Eye (tissue), 1 donor: Measurements from ENCODE around the gene GZMM.

ENCODE experiments used
- DNase-seq: peaks from one replicate; pipeline ENCODE4 v3.0.0-alpha.2; 2015

GZMM gene

GRCh38 chr19:567296-567900, 23.5 kb downstream of the GZMM start:
- DNase-seq, result no peak

- DNase-seq, result no peak
Measured at GRCh38 chr19:570251-570686, 26.4 kb downstream of the GZMM start.

GRCh38 chr19:570937-571565, 27.2 kb downstream of the GZMM start:
- DNase-seq, result peak; percentile 87

- DNase-seq, result peak; percentile 84
Measured at GRCh38 chr19:571566-571974, 27.7 kb downstream of the GZMM start.

DNA sequence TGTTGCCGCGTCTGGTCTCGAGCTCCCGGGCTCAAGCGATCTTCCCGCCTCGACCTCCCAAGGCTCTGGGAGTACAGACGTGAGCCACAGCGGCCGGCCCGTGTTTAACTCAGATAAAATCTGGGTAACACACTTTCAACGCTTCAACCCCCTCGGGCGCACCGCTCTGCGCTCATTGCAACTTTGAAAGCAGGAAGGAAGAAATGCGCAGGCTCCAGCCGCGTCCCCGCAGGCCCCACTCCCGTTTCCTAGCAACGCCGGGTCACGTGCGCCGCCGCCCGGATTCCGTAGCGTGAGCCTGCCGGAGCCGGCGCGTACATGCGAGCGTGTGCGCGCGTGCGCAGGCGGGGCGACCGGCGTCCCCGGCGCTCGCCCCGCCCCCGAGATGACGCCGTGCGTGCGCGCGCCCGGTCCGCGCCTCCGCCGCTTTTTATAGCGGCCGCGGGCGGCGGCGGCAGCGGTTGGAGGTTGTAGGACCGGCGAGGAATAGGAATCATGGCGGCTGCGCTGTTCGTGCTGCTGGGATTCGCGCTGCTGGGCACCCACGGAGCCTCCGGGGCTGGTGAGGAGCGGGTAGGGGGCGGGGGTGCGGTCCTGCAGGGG, 28.4 kb downstream of the GZMM start, which contains the start of gene BSG:
Gene BSG, plus strand, starts transcription at position 457 of the 603 bp plus-strand sequence. Its CDS starts 39 bp downstream, at position 496.
- peak; percentile 99 for DNase-seq

GRCh38 chr19:572743-573518, 29.1 kb downstream of the GZMM start:
- peak; percentile 71 for DNase-seq

GRCh38 chr19:573519-573825, 29.6 kb downstream of the GZMM start:
- DNase-seq, result no peak

GRCh38 chr19:574658-575526, 31.0 kb downstream of the GZMM start:
- DNase-seq, result peak; percentile 61

GRCh38 chr19:575527-576506, 32.0 kb downstream of the GZMM start:
- no peak for DNase-seq

DNA sequence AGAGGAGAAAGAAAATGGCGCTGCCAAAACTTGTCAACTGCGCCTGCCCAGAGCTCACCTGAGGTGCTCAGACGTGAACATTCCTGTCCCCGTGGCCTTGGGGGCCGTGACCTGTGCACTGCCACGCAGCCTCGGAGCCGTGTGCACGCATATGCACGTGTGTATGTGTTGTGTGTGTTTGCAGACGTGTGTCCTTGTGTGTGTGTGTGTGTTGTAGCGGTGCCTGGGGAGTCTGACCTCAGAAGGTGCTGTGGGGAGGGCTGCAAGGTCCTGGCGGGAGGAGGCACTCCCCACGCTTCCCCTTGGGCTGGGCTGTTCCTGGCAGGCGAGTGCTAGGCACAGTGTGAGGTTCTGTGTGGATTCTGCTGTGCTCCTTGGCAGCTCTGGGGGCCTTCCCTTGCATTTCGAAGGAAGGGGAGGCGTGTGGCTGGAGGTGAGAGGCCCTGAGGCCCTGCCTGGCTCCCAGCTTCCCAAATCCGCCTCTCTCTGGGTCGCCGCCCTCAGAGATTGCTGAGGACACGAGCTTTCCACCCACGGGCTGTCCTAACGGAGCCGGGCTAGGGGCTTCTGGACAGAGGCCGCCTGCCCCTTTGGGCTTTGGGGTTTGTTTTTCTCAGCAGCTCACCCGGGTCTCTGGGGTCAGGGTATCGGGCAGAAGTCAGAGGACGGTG, 33.0 kb downstream of the GZMM start:
- DNase-seq, result no peak

- DNase-seq, result no peak
Measured at GRCh38 chr19:577439-578392, 33.9 kb downstream of the GZMM start.

- DNase-seq, result no peak
Measured at GRCh38 chr19:579111-579841, 35.4 kb downstream of the GZMM start.

DNA sequence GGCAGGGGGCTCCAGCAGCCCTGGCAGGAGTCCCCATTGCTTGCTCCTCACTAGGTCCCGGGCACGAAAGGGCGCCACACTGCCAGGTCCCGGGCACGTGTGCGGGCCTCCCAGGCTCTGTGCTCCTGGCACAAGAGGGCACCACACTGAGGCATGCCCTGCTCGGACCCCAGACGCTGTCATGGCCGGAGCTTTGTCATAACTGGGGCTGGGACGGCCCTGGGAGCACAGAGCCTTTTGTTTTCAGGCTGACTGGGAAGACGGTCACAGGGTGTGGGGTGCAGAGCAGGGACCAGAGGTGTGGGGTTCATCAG, 35.9 kb downstream of the GZMM start:
- no peak for DNase-seq

DNA sequence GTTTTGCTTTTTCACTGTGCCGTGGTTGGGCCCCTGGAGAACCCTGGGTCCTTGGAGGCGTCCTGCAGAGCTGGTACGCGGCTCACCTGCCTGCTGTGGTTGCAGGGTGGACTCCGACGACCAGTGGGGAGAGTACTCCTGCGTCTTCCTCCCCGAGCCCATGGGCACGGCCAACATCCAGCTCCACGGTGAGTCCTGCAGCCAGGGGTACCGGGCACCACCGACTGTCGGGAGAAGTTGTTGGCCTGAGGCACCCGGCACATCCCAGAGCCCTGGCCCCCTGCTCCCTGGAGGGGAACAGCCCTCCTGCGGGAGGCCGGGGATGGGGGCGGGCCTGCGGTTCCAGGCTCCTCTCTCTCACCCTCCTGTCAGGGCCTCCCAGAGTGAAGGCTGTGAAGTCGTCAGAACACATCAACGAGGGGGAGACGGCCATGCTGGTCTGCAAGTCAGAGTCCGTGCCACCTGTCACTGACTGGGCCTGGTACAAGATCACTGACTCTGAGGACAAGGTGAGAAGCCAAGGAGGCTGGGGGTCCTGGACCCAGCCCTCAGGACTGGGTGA, 36.5 kb downstream of the GZMM start:
- DNase-seq, result no peak

- no peak for DNase-seq
Measured at GRCh38 chr19:581399-582111, 37.7 kb downstream of the GZMM start.

- DNase-seq, result no peak
Measured at GRCh38 chr19:582497-583197, 38.8 kb downstream of the GZMM start.

DNA sequence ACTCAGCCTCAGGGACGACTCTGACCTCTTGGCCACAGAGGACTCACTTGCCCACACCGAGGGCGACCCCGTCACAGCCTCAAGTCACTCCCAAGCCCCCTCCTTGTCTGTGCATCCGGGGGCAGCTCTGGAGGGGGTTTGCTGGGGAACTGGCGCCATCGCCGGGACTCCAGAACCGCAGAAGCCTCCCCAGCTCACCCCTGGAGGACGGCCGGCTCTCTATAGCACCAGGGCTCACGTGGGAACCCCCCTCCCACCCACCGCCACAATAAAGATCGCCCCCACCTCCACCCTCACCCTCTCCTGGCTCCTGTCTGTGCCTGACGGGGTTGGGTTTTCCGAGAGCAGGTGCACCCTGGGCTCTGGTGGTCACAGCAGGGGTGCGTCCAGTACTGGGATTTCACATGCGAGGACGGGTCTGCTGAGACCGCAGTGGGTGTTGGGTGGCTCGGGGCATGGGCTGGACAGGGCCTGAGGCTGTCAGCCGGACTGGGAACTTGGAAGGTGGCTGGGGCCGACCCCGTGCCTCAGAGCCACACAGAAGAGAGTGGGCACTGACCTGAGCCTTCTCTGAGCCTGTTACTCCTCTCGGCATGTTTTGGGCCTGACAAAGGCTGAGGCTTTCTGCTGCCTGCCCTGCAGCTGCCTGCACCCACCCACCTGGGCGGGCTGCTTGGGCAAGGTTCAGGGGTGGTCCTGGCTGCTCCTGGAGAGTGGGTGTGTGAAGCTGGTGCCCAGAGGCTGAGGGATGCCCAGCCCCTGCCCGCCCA, 39.5 kb downstream of the GZMM start:
- DNase-seq, result no peak
